MCF 10A (cell line): ENCODE measurements around the gene RUNX3. TPM values are rescaled to one million over a fixed set of nuclear protein-coding genes. Genes with fewer than 3 reads are reported as not detected.

Experiments used
- BruUV-seq: library from RNA; stranded (reverse); fragments of 400-500 nt; replicated peaks from 2 replicates; lab custom pipeline; 2021; lab: Mats Ljungman, UMichigan
- CTCF ChIA-PET: fragments of 300-600 bp; sonication (Branson Sonifier 250); formaldehyde crosslinking; extraction: SDS; loops from one replicate; lab custom pipeline; 2021; ENCODE audit warnings: antibody characterized with exemption, inconsistent platforms; lab: Yijun Ruan, JAX
- POLR2A ChIA-PET: fragments of 300-600, 350-650 bp; sonication (Branson Sonifier 250); formaldehyde crosslinking; extraction: SDS; loops from one replicate; lab custom pipeline; 2020; ENCODE audit warnings: antibody characterized with exemption, inconsistent platforms; lab: Yijun Ruan, JAX
- DNase-seq: peaks from one replicate; pipeline ENCODE4 v3.0.0-alpha.2; 2018; ENCODE audit not compliant: unreplicated experiment
- H3K27ac Mint-ChIP-seq: one replicate; pipeline ENCODE4 v1.8.0; 2022; ENCODE audit warnings: mild to moderate bottlenecking, low read depth, mixed read lengths; ENCODE audit not compliant: unreplicated experiment
- H3K27me3 Mint-ChIP-seq: one replicate; pipeline ENCODE4 v1.8.0; 2022; ENCODE audit warnings: mixed read lengths; ENCODE audit not compliant: insufficient read depth, unreplicated experiment
- H3K36me3 Mint-ChIP-seq: one replicate; pipeline ENCODE4 v1.8.0; 2022; ENCODE audit warnings: mild to moderate bottlenecking, moderate library complexity, mixed read lengths; ENCODE audit not compliant: insufficient read depth, unreplicated experiment
- H3K4me1 Mint-ChIP-seq: one replicate; pipeline ENCODE4 v1.8.0; 2022; ENCODE audit warnings: mixed read lengths; ENCODE audit not compliant: insufficient read depth, unreplicated experiment
- H3K4me3 Mint-ChIP-seq: one replicate; pipeline ENCODE4 v1.8.0; 2022; ENCODE audit warnings: mild to moderate bottlenecking, moderate library complexity, mixed read lengths; ENCODE audit not compliant: unreplicated experiment
- H3K9me3 Mint-ChIP-seq: one replicate; pipeline ENCODE4 v1.8.0; 2022; ENCODE audit warnings: mixed read lengths; ENCODE audit not compliant: unreplicated experiment
- CTCF ChIP-seq: fragments of 200-600 bp; IDR thresholded peaks from one replicate; pipeline ENCODE4 v1.8.0; 2022; ENCODE audit warnings: antibody characterized with exemption, mild to moderate bottlenecking; ENCODE audit not compliant: unreplicated experiment
- intact Hi-C: fragments of 100-400 bp; cut with micrococcal nuclease; formaldehyde crosslinking; loops from 2 replicates; pipeline ENCODE4 v1.14.1; 2022
- total RNA-seq: library from RNA; stranded (reverse); gene quantifications from 2 replicates; pipeline ENCODE4 v1.2.3, GENCODE V29; 2022

The RUNX3 gene
- total RNA-seq, 1 experiment from 2014 or later = not detected

GRCh38 chr1:24861821-24862727 lies 68.0 kb downstream of the RUNX3 start:
- BruUV-seq = no TSS peak
- H3K27ac Mint-ChIP-seq = no peak overlapping the region

GRCh38 chr1:24860841-24861240 lies 69.2 kb downstream of the RUNX3 start:
- ChIA-PET CTCF (interaction anchor here (0.6 to 1.2 kb wide), 2 partner anchors 14 to 38 kb away, joined by 3 to 5 read pairs; no protein-coding TSS in a partner anchor), POLR2A (no interaction called here)
- BruUV-seq = no TSS peak
- H3K4me3 Mint-ChIP-seq = no peak overlapping the region
- H3K27ac Mint-ChIP-seq = no peak overlapping the region
- DNase-seq = no peak
- TF ChIP-seq CTCF = no peak
- H3K36me3 Mint-ChIP-seq = no peaks in the 10 kb centered on the region
- no peaks in the 10 kb centered on the region for H3K9me3 Mint-ChIP-seq
- no peaks in the 10 kb centered on the region for H3K27me3 Mint-ChIP-seq
- no peaks in the 10 kb centered on the region for H3K4me1 Mint-ChIP-seq
- intact Hi-C loops = no loop called here

More at GRCh38 chr1:24861821-24862727, 68.0 kb downstream of the RUNX3 start:
- Mint-ChIP-seq H3K9me3 (no peaks in the 10 kb centered on the region), H3K4me3 (no peak overlapping the region), H3K27me3 (no peaks in the 10 kb centered on the region), H3K36me3 (no peaks in the 10 kb centered on the region), H3K4me1 (no peaks in the 10 kb centered on the region)
- no peak for TF ChIP-seq CTCF
- ChIA-PET CTCF (interaction anchor here (0.6 to 0.9 kb wide), 3 partner anchors 18 to 240 kb away, joined by 3 to 4 read pairs (median 3); no protein-coding TSS in a partner anchor), POLR2A (interaction anchor here (0.5 to 0.6 kb wide), 2 partner anchors 113 to 1281 kb away, joined by 3 read pairs; no protein-coding TSS in a partner anchor)
- intact Hi-C loops = no loop called here
- DNase-seq = no peak

GRCh38 chr1:24859063-24860010 lies 70.7 kb downstream of the RUNX3 start:
- Mint-ChIP-seq H3K9me3 (no peaks in the 10 kb centered on the region), H3K27me3 (no peaks in the 10 kb centered on the region), H3K27ac (no peak overlapping the region), H3K36me3 (no peaks in the 10 kb centered on the region), H3K4me3 (no peak overlapping the region), H3K4me1 (no peaks in the 10 kb centered on the region)
- intact Hi-C loops = no loop called here
- ChIA-PET POLR2A (interaction anchor here (1.1 kb wide), 1 partner anchor 176 kb away, joined by 3 read pairs; no protein-coding TSS in a partner anchor), CTCF (interaction anchor here (0.6 to 2.5 kb wide), 5 partner anchors 12 to 659 kb away, joined by 3 to 6 read pairs (median 3); no protein-coding TSS in a partner anchor)
- no TSS peak for BruUV-seq
- DNase-seq = no peak
- TF ChIP-seq CTCF = no peak
